Rectal smooth muscle tissue (tissue), 1 donor: ENCODE data around the gene CIAO3.

ENCODE experiments used
- H3K27ac ChIP-seq: one replicate; pipeline ENCODE4 v1.7.0; 2013; ENCODE audit warnings: low read depth, low read length, inconsistent platforms
- H3K27me3 ChIP-seq: one replicate; pipeline ENCODE4 v1.7.0; 2013; ENCODE audit warnings: low read length; ENCODE audit not compliant: control insufficient read depth, insufficient read depth
- H3K36me3 ChIP-seq: one replicate; pipeline ENCODE4 v1.7.0; 2013; ENCODE audit warnings: low read length; ENCODE audit not compliant: control insufficient read depth, insufficient read depth
- H3K4me1 ChIP-seq: one replicate; pipeline ENCODE4 v1.7.0; 2013; ENCODE audit warnings: low read length; ENCODE audit not compliant: control insufficient read depth, insufficient read depth
- H3K4me3 ChIP-seq: one replicate; pipeline ENCODE4 v1.7.0; 2013; ENCODE audit warnings: low read length
- H3K9ac ChIP-seq: one replicate; pipeline ENCODE4 v1.7.0; 2013; ENCODE audit warnings: low read length

CIAO3 gene

GRCh38 chr16:770411-770810 lies 29.6 kb upstream of the CIAO3 start:
- H3K9ac ChIP-seq: no peak overlapping the region
- no peaks in the 10 kb centered on the region for H3K27me3 ChIP-seq
- H3K36me3 ChIP-seq: no peaks in the 10 kb centered on the region
- no peaks in the 10 kb centered on the region for H3K4me1 ChIP-seq
- no peak overlapping the region for H3K4me3 ChIP-seq
- no peak overlapping the region for H3K27ac ChIP-seq

- H3K36me3 ChIP-seq: no peaks in the 10 kb centered on the region
- no peaks in the 10 kb centered on the region for H3K4me1 ChIP-seq
- H3K27me3 ChIP-seq: no peaks in the 10 kb centered on the region
- H3K9ac ChIP-seq: no peak overlapping the region
- H3K27ac ChIP-seq: no peak overlapping the region
- no peak overlapping the region for H3K4me3 ChIP-seq
These were observed 29.1 kb upstream of the CIAO3 start for GRCh38 chr16:769934-770333.

- Histone ChIP-seq H3K27me3 (no peaks in the 10 kb centered on the region), H3K36me3 (no peaks in the 10 kb centered on the region), H3K4me1 (no peaks in the 10 kb centered on the region), H3K27ac (no peak overlapping the region), H3K4me3 (no peak overlapping the region), H3K9ac (no peak overlapping the region)
These were observed 28.5 kb upstream of the CIAO3 start for GRCh38 chr16:769184-769784.

GRCh38 chr16:768428-768827 lies 27.6 kb upstream of the CIAO3 start:
- H3K4me1 ChIP-seq: no peaks in the 10 kb centered on the region
- no peaks in the 10 kb centered on the region for H3K27me3 ChIP-seq
- H3K9ac ChIP-seq: no peak overlapping the region
- H3K36me3 ChIP-seq: no peaks in the 10 kb centered on the region
- no peak overlapping the region for H3K4me3 ChIP-seq
- H3K27ac ChIP-seq: no peak overlapping the region

GRCh38 chr16:767743-768235 lies 27.0 kb upstream of the CIAO3 start:
- Histone ChIP-seq H3K4me1 (no peaks in the 10 kb centered on the region), H3K27me3 (no peaks in the 10 kb centered on the region), H3K27ac (no peak overlapping the region), H3K4me3 (no peak overlapping the region), H3K36me3 (no peaks in the 10 kb centered on the region), H3K9ac (no peak overlapping the region)

GRCh38 chr16:766820-767640 lies 26.2 kb upstream of the CIAO3 start:
- Histone ChIP-seq H3K27me3 (no peaks in the 10 kb centered on the region), H3K27ac (no peak overlapping the region), H3K4me1 (no peaks in the 10 kb centered on the region)

GRCh38 chr16:766008-766819 lies 25.4 kb upstream of the CIAO3 start:
- H3K36me3 ChIP-seq: no peaks in the 10 kb centered on the region
- no peaks in the 10 kb centered on the region for H3K27me3 ChIP-seq
- no peak overlapping the region for H3K4me3 ChIP-seq
- no peak overlapping the region for H3K27ac ChIP-seq
- no peak overlapping the region for H3K9ac ChIP-seq
- no peaks in the 10 kb centered on the region for H3K4me1 ChIP-seq

More at GRCh38 chr16:766820-767640, 26.2 kb upstream of the CIAO3 start:
- Histone ChIP-seq H3K4me3 (no peak overlapping the region), H3K9ac (no peak overlapping the region), H3K36me3 (no peaks in the 10 kb centered on the region)

GRCh38 chr16:765488-765865 lies 24.7 kb upstream of the CIAO3 start:
- Histone ChIP-seq H3K36me3 (no peaks in the 10 kb centered on the region), H3K27me3 (no peaks in the 10 kb centered on the region), H3K4me1 (no peaks in the 10 kb centered on the region), H3K4me3 (no peak overlapping the region), H3K27ac (no peak overlapping the region), H3K9ac (no peak overlapping the region)

- Histone ChIP-seq H3K9ac (no peak overlapping the region), H3K27ac (no peak overlapping the region), H3K27me3 (no peaks in the 10 kb centered on the region), H3K4me1 (no peaks in the 10 kb centered on the region), H3K36me3 (no peaks in the 10 kb centered on the region), H3K4me3 (no peak overlapping the region)
These were observed 24.2 kb upstream of the CIAO3 start for GRCh38 chr16:764848-765487.

GRCh38 chr16:764184-764750 lies 23.5 kb upstream of the CIAO3 start:
- Histone ChIP-seq H3K36me3 (no peaks in the 10 kb centered on the region), H3K4me3 (no peak overlapping the region), H3K4me1 (no peaks in the 10 kb centered on the region), H3K27ac (no peak overlapping the region), H3K27me3 (no peaks in the 10 kb centered on the region), H3K9ac (no peak overlapping the region)

GRCh38 chr16:763369-764183 lies 22.8 kb upstream of the CIAO3 start:
- Histone ChIP-seq H3K27me3 (no peaks in the 10 kb centered on the region), H3K27ac (no peak overlapping the region), H3K36me3 (no peaks in the 10 kb centered on the region), H3K9ac (no peak overlapping the region), H3K4me3 (no peak overlapping the region), H3K4me1 (no peaks in the 10 kb centered on the region)
